HG03457 (cell line): ENCODE results near the gene ARHGEF33.
"Not testable (repeated sequence)": the region's sequence is repeated elsewhere in the genome, so short reads cannot be mapped to it uniquely, and the experiment has no call there.

ENCODE experiments used
- ATAC-seq: cut with Tn5 transposase; IDR thresholded peaks from one replicate; pipeline ENCODE4 v1.9.1; 2021; ENCODE audit warnings: moderate number of reproducible peaks; ENCODE audit not compliant: unreplicated experiment

Gene ARHGEF33

GRCh38 chr2:38907743-38908562, 18.3 kb downstream of the ARHGEF33 start:
- ATAC-seq, result peak; percentile 66

GRCh38 chr2:38909872-38910271, 20.2 kb downstream of the ARHGEF33 start:
- no peak for ATAC-seq

- no peak for ATAC-seq
Measured at GRCh38 chr2:38911191-38911590, 21.5 kb downstream of the ARHGEF33 start.

GRCh38 chr2:38912619-38913018, 22.9 kb downstream of the ARHGEF33 start:
- no peak for ATAC-seq

- ATAC-seq, result no peak
Measured at GRCh38 chr2:38922389-38922788, 32.7 kb downstream of the ARHGEF33 start.

GRCh38 chr2:38922902-38923301, 33.2 kb downstream of the ARHGEF33 start:
- ATAC-seq, result no peak

GRCh38 chr2:38925982-38926381, 36.3 kb downstream of the ARHGEF33 start:
- ATAC-seq, result no peak

GRCh38 chr2:38930600-38930999, 40.9 kb downstream of the ARHGEF33 start:
- no peak for ATAC-seq

- ATAC-seq, result no peak
Measured at GRCh38 chr2:38932586-38932985, 42.9 kb downstream of the ARHGEF33 start.

- no peak for ATAC-seq
Measured at GRCh38 chr2:38933653-38934052, 44.0 kb downstream of the ARHGEF33 start.

GRCh38 chr2:38934742-38935141, 45.1 kb downstream of the ARHGEF33 start:
- ATAC-seq, result no peak

- ATAC-seq, result no peak
Measured at GRCh38 chr2:38935568-38936172, 46.0 kb downstream of the ARHGEF33 start.

- not testable (repeated sequence) for ATAC-seq
Measured at GRCh38 chr2:38936516-38936915, 46.8 kb downstream of the ARHGEF33 start.

GRCh38 chr2:38937548-38937947, 47.9 kb downstream of the ARHGEF33 start:
- no peak for ATAC-seq

GRCh38 chr2:38940746-38941145, 51.1 kb downstream of the ARHGEF33 start:
- no peak for ATAC-seq

- no peak for ATAC-seq
Measured at GRCh38 chr2:38943784-38944183, 54.1 kb downstream of the ARHGEF33 start.

GRCh38 chr2:38945372-38945771, 55.7 kb downstream of the ARHGEF33 start:
- no peak for ATAC-seq

- no peak for ATAC-seq
Measured at GRCh38 chr2:38945911-38946310, 56.2 kb downstream of the ARHGEF33 start.

GRCh38 chr2:38947241-38948239, 57.9 kb downstream of the ARHGEF33 start:
- no peak for ATAC-seq

GRCh38 chr2:38948387-38948882, 58.8 kb downstream of the ARHGEF33 start:
- no peak for ATAC-seq

GRCh38 chr2:38948995-38949394, 59.3 kb downstream of the ARHGEF33 start:
- ATAC-seq, result no peak
